Measurements from ENCODE around the gene ZSWIM4.
"Not testable (repeated sequence)": the region's sequence is repeated elsewhere in the genome, so short reads cannot be mapped to it uniquely, and the experiment has no call there.

ZSWIM4 gene

GRCh38 chr19:13850910-13851733 is 55.9 kb downstream of the ZSWIM4 start:
- POLR2A ChIA-PET = interaction anchor here (0.9 kb wide), 1 partner anchor 11 kb away, joined by 5 read pairs; no protein-coding TSS in a partner anchor
- no peak for DNase-seq (ENCODE audit: extremely low spot score)
- no peak for TF ChIP-seq CTCF (IDR thresholded peaks at IDR 0.05; ENCODE audit: control extremely low read depth, extremely low read depth, low read depth, missing control alignments)

DNA sequence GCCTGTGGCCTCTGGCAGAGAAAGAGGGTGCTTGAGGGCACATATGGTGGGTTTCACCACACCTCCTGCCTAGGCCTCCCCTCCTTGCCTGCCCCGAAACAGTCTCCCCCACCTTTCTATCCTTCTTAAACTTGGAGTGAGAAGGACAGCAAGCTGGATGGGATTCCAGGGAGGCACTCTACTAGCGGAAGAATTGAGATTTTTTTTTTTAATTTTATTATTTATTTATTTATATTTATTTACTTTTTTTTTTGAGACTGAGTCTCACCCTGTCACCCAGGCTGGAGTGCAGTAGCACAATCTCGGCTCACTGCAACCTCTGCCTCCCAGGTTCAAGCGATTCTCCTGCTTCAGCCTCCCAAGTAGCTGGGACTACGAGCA is 56.5 kb downstream of the ZSWIM4 start:
- POLR2A ChIA-PET = interaction anchor here (0.9 kb wide), 1 partner anchor 12 kb away, joined by 5 read pairs; no protein-coding TSS in a partner anchor

More at GRCh38 chr19:13850910-13851733, 55.9 kb downstream of the ZSWIM4 start:
- CTCF ChIA-PET = interaction anchor here (1.2 to 9.3 kb wide), 2 partner anchors 11 to 197 kb away, joined by 3 to 90 read pairs; no protein-coding TSS in a partner anchor

GRCh38 chr19:13852171-13852707 is 57.0 kb downstream of the ZSWIM4 start:
- not testable (repeated sequence) for DNase-seq (ENCODE audit: extremely low spot score)
- CTCF ChIA-PET = interaction anchor here (0.9 to 9.3 kb wide), 3 partner anchors 10 to 18 kb away, joined by 3 to 90 read pairs (median 5); no protein-coding TSS in a partner anchor
- POLR2A ChIA-PET = interaction anchor here (0.9 kb wide), 1 partner anchor 13 kb away, joined by 5 read pairs; no protein-coding TSS in a partner anchor

More for the DNA sequence above, 56.5 kb downstream of the ZSWIM4 start:
- DNase-seq (ENCODE audit: extremely low spot score) = not testable (repeated sequence)
- CTCF ChIA-PET = interaction anchor here (1.4 to 9.3 kb wide), 2 partner anchors 10 to 17 kb away, joined by 5 to 90 read pairs; no protein-coding TSS in a partner anchor

DNA sequence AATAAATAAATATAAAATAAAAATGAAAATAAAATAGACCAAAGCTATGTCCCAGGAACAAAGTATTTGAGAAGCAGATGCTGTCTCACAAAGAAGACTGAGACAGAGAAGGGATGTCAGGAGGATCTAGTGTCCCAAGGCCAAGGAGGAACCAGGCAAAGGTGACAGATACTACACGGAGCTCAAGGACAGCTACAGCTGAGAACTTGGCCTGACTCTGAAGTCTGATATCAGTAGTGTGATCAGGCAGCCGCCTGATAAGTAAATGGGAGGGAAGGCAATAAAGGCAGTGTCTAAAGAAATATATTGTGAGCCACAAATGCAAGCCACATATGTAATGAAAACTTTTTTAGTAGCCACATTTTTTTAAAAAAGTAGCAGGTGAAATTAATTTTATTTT is 61.3 kb downstream of the ZSWIM4 start:
- POLR2A ChIA-PET = interaction anchor here (0.6 kb wide), 1 partner anchor 106 kb away, joined by 3 read pairs; no protein-coding TSS in a partner anchor
- CTCF ChIA-PET = interaction anchor here (1.3 kb wide), 1 partner anchor 13 kb away, joined by 4 read pairs; no protein-coding TSS in a partner anchor

GRCh38 chr19:13859361-13859880 is 64.2 kb downstream of the ZSWIM4 start:
- POLR2A ChIA-PET = interaction anchor here (1.1 to 4.4 kb wide), 2 partner anchors 19 to 63 kb away, joined by 3 to 37 read pairs; no protein-coding TSS in a partner anchor

More for the DNA sequence above, 61.3 kb downstream of the ZSWIM4 start:
- no peak for TF ChIP-seq CTCF (IDR thresholded peaks at IDR 0.05; ENCODE audit: control extremely low read depth, extremely low read depth, low read depth, missing control alignments)
- DNase-seq (ENCODE audit: extremely low spot score) = no peak

GRCh38 chr19:13860679-13861391 is 65.6 kb downstream of the ZSWIM4 start:
- POLR2A ChIA-PET = interaction anchor here (0.6 to 4.4 kb wide), 7 partner anchors 14 to 113 kb away, joined by 3 to 37 read pairs (median 4); a partner anchor contains a TSS
- CTCF ChIA-PET = interaction anchor here (1.0 to 4.4 kb wide), 18 partner anchors 11 to 598 kb away, joined by 3 to 90 read pairs (median 7); partner anchors contain the start of genes ASF1B and ZSWIM4
- no peak for DNase-seq (ENCODE audit: extremely low spot score)
- no peak for TF ChIP-seq CTCF (IDR thresholded peaks at IDR 0.05; ENCODE audit: control extremely low read depth, extremely low read depth, low read depth, missing control alignments)

More at GRCh38 chr19:13859361-13859880, 64.2 kb downstream of the ZSWIM4 start:
- CTCF ChIA-PET = interaction anchor here (1.2 to 1.8 kb wide), 5 partner anchors 10 to 218 kb away, joined by 3 to 7 read pairs (median 3); no protein-coding TSS in a partner anchor
- no peak for DNase-seq (ENCODE audit: extremely low spot score)
- no peak for TF ChIP-seq CTCF (IDR thresholded peaks at IDR 0.05; ENCODE audit: control extremely low read depth, extremely low read depth, low read depth, missing control alignments)

Data from GM10248 (cell line).